ENCODE measurements around the gene SPEG. TPM values are rescaled to one million over a fixed set of nuclear protein-coding genes. Genes with fewer than 3 reads are reported as not detected.

SPEG gene
- total RNA-seq, 1 donor from 2014 or later: 390 TPM

DNA sequence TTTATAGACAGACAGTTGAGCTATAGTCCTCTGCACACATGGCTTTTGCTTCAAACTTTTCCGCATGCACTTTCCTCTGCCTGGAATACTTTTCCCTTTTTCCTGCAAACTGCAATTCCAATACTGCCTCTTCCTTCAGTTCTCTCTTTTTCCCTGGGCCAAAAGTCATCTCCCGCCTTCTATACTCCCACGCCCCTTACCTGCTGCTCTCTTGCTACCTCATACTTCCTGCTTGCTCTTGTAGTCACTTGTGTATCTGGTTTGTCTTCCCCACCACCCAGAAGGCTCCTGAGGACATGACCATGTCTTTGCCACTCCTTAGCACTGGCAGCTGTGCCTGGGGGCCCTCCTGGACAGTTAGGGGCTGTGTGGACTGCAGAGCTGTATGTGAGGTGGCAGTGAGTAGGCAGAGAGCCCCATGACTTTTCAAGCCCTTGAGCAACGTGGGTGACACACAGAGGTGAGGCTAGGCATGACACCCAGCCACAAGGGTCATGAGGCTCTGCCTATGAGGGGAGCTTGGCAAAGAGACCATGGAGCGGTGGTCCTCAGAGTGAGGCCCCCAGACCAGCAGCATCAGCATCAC, 23.2 kb downstream of the SPEG start:
- Histone ChIP-seq H3K27ac (peak overlapping the region; percentile 91 to 94), H3K4me3 (no peak overlapping the region), H3K27me3 (no peaks in the 10 kb centered on the region), H3K36me3 (peaks cover 33 to 45% of the 10 kb centered on the region in 2 donors), H3K9me3 (no peaks in the 10 kb centered on the region), H3K4me1 (peaks cover 48 to 70% of the 10 kb centered on the region in 2 donors)
- intact Hi-C loops (cut with DNase I): no loop called here
- TF ChIP-seq, protein P1, sequence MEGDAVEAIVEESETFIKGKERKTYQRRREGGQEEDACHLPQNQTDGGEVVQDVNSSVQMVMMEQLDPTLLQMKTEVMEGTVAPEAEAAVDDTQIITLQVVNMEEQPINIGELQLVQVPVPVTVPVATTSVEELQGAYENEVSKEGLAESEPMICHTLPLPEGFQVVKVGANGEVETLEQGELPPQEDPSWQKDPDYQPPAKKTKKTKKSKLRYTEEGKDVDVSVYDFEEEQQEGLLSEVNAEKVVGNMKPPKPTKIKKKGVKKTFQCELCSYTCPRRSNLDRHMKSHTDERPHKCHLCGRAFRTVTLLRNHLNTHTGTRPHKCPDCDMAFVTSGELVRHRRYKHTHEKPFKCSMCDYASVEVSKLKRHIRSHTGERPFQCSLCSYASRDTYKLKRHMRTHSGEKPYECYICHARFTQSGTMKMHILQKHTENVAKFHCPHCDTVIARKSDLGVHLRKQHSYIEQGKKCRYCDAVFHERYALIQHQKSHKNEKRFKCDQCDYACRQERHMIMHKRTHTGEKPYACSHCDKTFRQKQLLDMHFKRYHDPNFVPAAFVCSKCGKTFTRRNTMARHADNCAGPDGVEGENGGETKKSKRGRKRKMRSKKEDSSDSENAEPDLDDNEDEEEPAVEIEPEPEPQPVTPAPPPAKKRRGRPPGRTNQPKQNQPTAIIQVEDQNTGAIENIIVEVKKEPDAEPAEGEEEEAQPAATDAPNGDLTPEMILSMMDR (IDR thresholded peaks at IDR 0.05): peak in 1 of 3 experiments; percentile 14
- DNase-seq (ENCODE audit: low spot score in 2 of 2): no peak

DNA sequence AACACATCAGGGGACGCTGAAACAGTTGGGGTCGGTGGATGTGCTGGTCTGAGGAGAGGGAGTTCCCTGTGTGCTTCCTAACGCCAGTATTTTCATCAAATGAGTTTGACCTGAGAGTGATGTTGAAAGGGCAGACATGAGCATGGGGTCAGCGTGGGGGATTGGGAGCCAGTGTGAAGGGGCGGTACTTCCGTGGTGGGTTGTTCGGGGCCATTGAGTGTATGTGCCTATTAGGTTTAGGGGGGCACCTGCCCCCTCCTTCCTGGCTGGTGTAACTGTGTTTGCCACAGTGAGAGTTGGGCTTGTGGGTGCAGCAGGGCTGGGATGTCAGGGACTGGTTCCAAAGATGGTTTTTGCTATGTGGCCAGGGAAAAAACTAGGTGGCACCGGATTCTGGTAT, 24.4 kb downstream of the SPEG start:
- no peak overlapping the region for H3K4me3 ChIP-seq
- intact Hi-C loops (cut with DNase I): loop anchor here (1.0 kb wide), 1 partner anchor 39 kb away; the partner anchor contains the start of gene GMPPA
- TF ChIP-seq, protein P1 (IDR thresholded peaks at IDR 0.05): no peak
- no peak for DNase-seq (ENCODE audit: low spot score in 2 of 2)
- H3K27ac ChIP-seq: peak overlapping the region; percentile 91 to 94
- no peaks in the 10 kb centered on the region for H3K9me3 ChIP-seq
- H3K27me3 ChIP-seq: no peaks in the 10 kb centered on the region
- peaks cover 41 to 66% of the 10 kb centered on the region in 2 donors for H3K4me1 ChIP-seq
- H3K36me3 ChIP-seq: peaks cover 44 to 51% of the 10 kb centered on the region in 2 donors

DNA sequence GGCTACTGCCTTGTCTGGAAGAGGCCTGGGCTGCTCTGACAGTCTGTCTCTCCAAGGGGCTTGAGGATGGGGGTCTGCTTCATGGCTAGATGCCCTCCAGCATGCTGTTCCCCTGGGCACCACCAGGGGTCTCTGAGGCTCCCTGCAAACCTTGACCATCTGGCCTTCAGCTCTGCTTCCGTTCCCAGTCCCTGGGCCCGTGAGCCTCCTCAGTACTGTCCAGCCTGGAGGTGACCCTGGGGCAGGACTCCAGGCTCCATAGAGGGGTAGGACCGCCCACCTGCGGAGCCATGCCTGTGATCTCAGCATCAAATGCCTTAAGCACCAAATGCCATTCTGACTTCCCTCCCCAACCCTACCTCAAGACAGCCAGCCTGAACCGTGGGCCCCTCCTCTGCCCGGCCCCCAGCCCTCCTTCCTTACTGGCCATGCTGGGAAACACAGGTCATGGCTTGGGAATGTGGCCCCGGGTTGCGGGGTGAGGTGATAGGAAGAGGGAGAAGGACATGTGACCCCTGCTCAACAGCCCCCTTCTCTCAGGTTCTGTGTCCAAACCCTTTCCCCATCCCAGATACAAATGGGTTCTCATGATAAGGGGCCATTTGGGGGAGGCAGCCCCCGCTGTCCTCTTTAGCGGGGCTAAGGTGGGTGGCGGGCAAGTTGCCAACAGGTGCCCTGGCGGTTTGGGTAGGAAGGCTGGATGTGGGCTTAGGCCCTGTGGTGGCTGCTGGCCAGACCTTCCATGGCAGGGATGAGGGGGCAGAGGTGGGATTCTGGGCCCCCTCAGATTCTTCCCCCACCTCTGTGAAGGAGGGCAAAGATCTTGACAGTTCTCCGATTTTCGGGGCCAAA, 25.0 kb downstream of the SPEG start:
- intact Hi-C loops (cut with DNase I): loop anchor here (1.0 to 2.0 kb wide), 3 partner anchors 17 to 39 kb away; partner anchors contain the start of gene GMPPA
- H3K4me3 ChIP-seq: peak overlapping the region in 1 of 2 donors; percentile 42
- peak in 1 of 2 donors; percentile 87 for DNase-seq (ENCODE audit: low spot score in 2 of 2)
- no peaks in the 10 kb centered on the region for H3K27me3 ChIP-seq
- no peaks in the 10 kb centered on the region for H3K9me3 ChIP-seq
- TF ChIP-seq, protein P1 (IDR thresholded peaks at IDR 0.05): peak; percentile 74 to 90 (median 84)
- peak overlapping the region; percentile 91 to 94 for H3K27ac ChIP-seq
- H3K4me1 ChIP-seq: peaks cover 35 to 63% of the 10 kb centered on the region in 2 donors
- peaks cover 48 to 58% of the 10 kb centered on the region in 2 donors for H3K36me3 ChIP-seq

DNA sequence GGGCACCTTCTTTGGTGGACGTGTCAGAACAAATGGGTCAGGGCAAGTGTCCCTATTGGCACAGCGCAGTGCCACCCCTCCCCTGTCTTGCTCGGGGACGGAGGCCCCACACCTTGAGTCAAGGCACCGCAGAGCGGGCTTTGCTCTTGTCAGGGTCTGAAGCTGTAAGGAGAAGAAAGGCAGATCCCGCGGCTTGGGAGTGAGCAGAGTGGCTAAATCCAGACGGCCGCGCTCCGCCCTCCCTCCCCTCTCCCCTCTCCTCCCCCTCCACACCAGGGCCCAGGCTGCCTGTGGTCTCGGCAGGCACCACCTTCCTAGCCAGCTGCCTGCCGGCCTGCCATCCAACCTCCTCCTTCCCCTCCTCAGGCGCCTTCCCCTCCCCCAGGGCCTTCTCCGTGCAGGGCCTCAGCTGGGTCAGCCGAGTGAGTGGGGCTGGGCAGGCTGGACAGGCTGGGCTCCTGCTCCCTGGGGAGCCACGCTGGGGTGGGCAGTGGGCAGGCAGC, 25.8 kb downstream of the SPEG start:
- H3K27me3 ChIP-seq: no peaks in the 10 kb centered on the region
- H3K4me3 ChIP-seq: peak overlapping the region; percentile 32 to 42
- H3K9me3 ChIP-seq: no peaks in the 10 kb centered on the region
- peaks cover 52 to 60% of the 10 kb centered on the region in 2 donors for H3K36me3 ChIP-seq
- peak overlapping the region; percentile 91 to 94 for H3K27ac ChIP-seq
- TF ChIP-seq, protein P1 (IDR thresholded peaks at IDR 0.05): no peak
- peak; percentile 90 to 96 for DNase-seq (ENCODE audit: low spot score in 2 of 2)
- intact Hi-C loops (cut with DNase I): loop anchor here (2.0 kb wide), 2 partner anchors 16 to 30 kb away; no protein-coding TSS in a partner anchor
- peaks cover 35 to 61% of the 10 kb centered on the region in 2 donors for H3K4me1 ChIP-seq

DNA sequence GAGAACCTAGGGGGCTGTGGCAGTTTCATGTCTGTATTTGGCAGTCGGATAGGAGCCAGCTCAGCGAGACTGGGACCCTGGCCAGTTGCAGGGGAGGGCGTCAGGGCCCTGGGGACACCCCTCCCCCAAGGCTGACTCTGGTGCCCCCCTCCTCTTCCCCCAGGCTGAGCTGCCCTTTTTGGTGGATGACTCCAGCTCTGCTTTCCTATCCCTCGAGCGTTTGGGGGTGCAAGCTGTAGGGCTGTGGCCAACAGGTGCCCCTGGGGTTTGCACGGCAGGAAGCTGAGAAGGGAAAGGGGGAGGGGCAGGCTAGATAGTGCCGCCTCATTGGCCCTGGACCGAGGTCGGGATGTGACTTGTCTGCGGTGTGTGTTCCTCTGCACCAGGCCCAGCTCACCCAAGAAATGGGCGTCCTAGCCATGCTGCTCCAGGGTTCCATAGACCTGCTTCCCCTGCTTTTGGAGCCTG, 26.4 kb downstream of the SPEG start:
- H3K36me3 ChIP-seq: peaks cover 51 to 60% of the 10 kb centered on the region in 2 donors
- H3K4me1 ChIP-seq: peaks cover 35 to 63% of the 10 kb centered on the region in 2 donors
- peak overlapping the region; percentile 91 to 94 for H3K27ac ChIP-seq
- DNase-seq (ENCODE audit: low spot score in 2 of 2): peak; percentile 46 to 89
- H3K4me3 ChIP-seq: peak overlapping the region; percentile 32 to 42
- no peaks in the 10 kb centered on the region for H3K27me3 ChIP-seq
- intact Hi-C loops (cut with DNase I): loop anchor here (2.0 kb wide), 2 partner anchors 16 to 30 kb away; no protein-coding TSS in a partner anchor
- no peaks in the 10 kb centered on the region for H3K9me3 ChIP-seq
- TF ChIP-seq, protein P1 (IDR thresholded peaks at IDR 0.05): no peak
